ENCODE results near the gene PABPC3.
A peak's percentile ranks its signal among the peaks of the same experiment; 100 is the strongest.

GRCh38 chr13:25062479-25062878, 33.5 kb upstream of the PABPC3 start:
- TF ChIP-seq CTCF (conservative IDR thresholded peaks at IDR 0.05; ENCODE audit: low read depth, low read length) (0 out of 2 replicates have a peak, but pooled peaks have one; percentile 19), EZH2 (IDR thresholded peaks at IDR 0.05; ENCODE audit: borderline replicate concordance, low read depth, low read length, poor library complexity, severe bottlenecking) (no peak)
